GM23338 (cell line): Measurements from ENCODE around the gene VPS26C. TPM values are rescaled to one million over a fixed set of nuclear protein-coding genes. Genes with fewer than 3 reads are reported as not detected.

ENCODE experiments used
- ATAC-seq: fragments of 200-7000 bp; cut with Tn5 transposase; 3 replicates; pipeline ENCODE4 v1.9.1; 2020
- DNase-seq: peaks from one replicate; pipeline ENCODE4 v3.0.0-alpha.2; 2015; ENCODE audit warnings: low spot score
- H2AFZ ChIP-seq: fragments of 200-600 bp; sonication (generic); 2 replicates; pipeline ENCODE4 v1.8.0; 2016; ENCODE audit warnings: antibody characterized with exemption, mild to moderate bottlenecking, moderate library complexity
- H3F3A ChIP-seq: fragments of 200-600 bp; sonication (generic); replicated peaks from 2 replicates; pipeline ENCODE4 v1.8.0; 2017; ENCODE audit warnings: antibody characterized with exemption, mixed run types, low read depth
- H3K27ac ChIP-seq: fragments of 200-600 bp; sonication (generic); 2 replicates; pipeline ENCODE4 v1.6.1; 2016; ENCODE audit warnings: low read depth
- H3K27me3 ChIP-seq: fragments of 200-600 bp; sonication (generic); 2 replicates; pipeline ENCODE4 v1.8.0; 2016; ENCODE audit warnings: mild to moderate bottlenecking, mixed run types, moderate library complexity; ENCODE audit not compliant: insufficient read depth
- H3K36me3 ChIP-seq: fragments of 200-600 bp; sonication (generic); 2 replicates; pipeline ENCODE4 v1.8.0; 2016; ENCODE audit warnings: mild to moderate bottlenecking; ENCODE audit not compliant: insufficient read depth
- H3K4me1 ChIP-seq: fragments of 200-600 bp; sonication (generic); 2 replicates; pipeline ENCODE4 v1.8.0; 2016; ENCODE audit warnings: mild to moderate bottlenecking, moderate library complexity; ENCODE audit not compliant: insufficient read depth
- H3K4me2 ChIP-seq: fragments of 200-600 bp; sonication (generic); 2 replicates; pipeline ENCODE4 v1.7.1; 2017; ENCODE audit warnings: mixed run types
- H3K4me3 ChIP-seq: fragments of 200-600 bp; sonication (generic); 2 replicates; pipeline ENCODE4 v1.6.1; 2016; ENCODE audit warnings: mixed run types
- H3K79me2 ChIP-seq: fragments of 200-600 bp; sonication (generic); replicated peaks from 2 replicates; pipeline ENCODE4 v1.8.0; 2017; ENCODE audit warnings: mild to moderate bottlenecking; ENCODE audit not compliant: insufficient read depth
- H3K9me2 ChIP-seq: fragments of 200-600 bp; sonication (generic); 2 replicates; pipeline ENCODE4 v1.8.0; 2017; ENCODE audit not compliant: insufficient read depth
- H4K20me1 ChIP-seq: fragments of 200-600 bp; sonication (generic); replicated peaks from 2 replicates; pipeline ENCODE4 v1.8.0; 2017; ENCODE audit warnings: mild to moderate bottlenecking; ENCODE audit not compliant: insufficient read depth
- H3K27ac Mint-ChIP-seq: 2 replicates; pipeline ENCODE4 v1.8.0; 2020; ENCODE audit warnings: inconsistent platforms, mild to moderate bottlenecking, moderate library complexity, mixed read lengths
- H3K27me3 Mint-ChIP-seq: 3 replicates; pipeline ENCODE4 v1.8.0; 2022; ENCODE audit warnings: low read depth, mild to moderate bottlenecking, moderate library complexity, mixed read lengths, inconsistent platforms; ENCODE audit not compliant: insufficient read depth, poor library complexity
- H3K36me3 Mint-ChIP-seq: 3 replicates; pipeline ENCODE4 v1.8.0; 2021; ENCODE audit warnings: low read depth, mild to moderate bottlenecking, inconsistent platforms, moderate library complexity, mixed read lengths
- H3K4me1 Mint-ChIP-seq: 3 replicates; pipeline ENCODE4 v1.8.0; 2020; ENCODE audit warnings: mild to moderate bottlenecking, inconsistent platforms, mixed read lengths
- H3K4me3 Mint-ChIP-seq: 3 replicates; pipeline ENCODE4 v1.8.0; 2021; ENCODE audit warnings: moderate library complexity, mild to moderate bottlenecking, inconsistent platforms, mixed read lengths
- H3K9me3 Mint-ChIP-seq: 3 replicates; pipeline ENCODE4 v1.8.0; 2020; ENCODE audit warnings: moderate library complexity, mild to moderate bottlenecking, inconsistent platforms, mixed read lengths
- CREB1 ChIP-seq: fragments of 250-450 bp; sonication (Bioruptor Pico); IDR thresholded peaks from 2 replicates; pipeline ENCODE4 v1.5.0; 2020; ENCODE audit warnings: low read depth, mild to moderate bottlenecking, moderate library complexity
- CTCF ChIP-seq, 2 experiments: fragments of 200-600 bp in 1 of 2; sonication (generic) in 1 of 2; conservative IDR thresholded peaks; 2 replicates each; pipeline versions ENCODE4 v1.5.1 to v1.6.1; 2016 to 2017; ENCODE audit warnings: antibody characterized with exemption in 2 of 2, low read depth in 2 of 2, mild to moderate bottlenecking in 2 of 2, moderate library complexity in 1 of 2
- ETS1 ChIP-seq: IDR thresholded peaks from 2 replicates; pipeline ENCODE4 v1.6.1; 2016; ENCODE audit warnings: antibody characterized with exemption
- EZH2 ChIP-seq: fragments of 200-600 bp; sonication (generic); IDR thresholded peaks from one replicate; pipeline ENCODE4 v1.8.0; 2017; ENCODE audit warnings: antibody characterized with exemption, mild to moderate bottlenecking, low read depth; ENCODE audit not compliant: unreplicated experiment
- EZH2phosphoT487 ChIP-seq: fragments of 200-600 bp; sonication (generic); IDR thresholded peaks from one replicate; pipeline ENCODE4 v1.8.1; 2018; ENCODE audit warnings: antibody characterized with exemption; ENCODE audit not compliant: unreplicated experiment
- JUNB ChIP-seq: IDR thresholded peaks from one replicate; pipeline ENCODE4 v1.6.1; 2016; ENCODE audit warnings: antibody characterized with exemption; ENCODE audit not compliant: unreplicated experiment
- NANOG ChIP-seq: IDR thresholded peaks from 2 replicates; pipeline ENCODE4 v1.6.1; 2016; ENCODE audit warnings: antibody characterized with exemption, borderline replicate concordance
- POLR2AphosphoS5 ChIP-seq: IDR thresholded peaks from 2 replicates; pipeline ENCODE4 v1.6.1; 2016; ENCODE audit warnings: antibody characterized with exemption, low read depth
- REST ChIP-seq: IDR thresholded peaks from one replicate; pipeline ENCODE4 v1.6.1; 2018; ENCODE audit warnings: antibody characterized with exemption; ENCODE audit not compliant: unreplicated experiment
- STAT1 ChIP-seq: IDR thresholded peaks from one replicate; pipeline ENCODE4 v1.6.1; 2016; ENCODE audit warnings: antibody characterized with exemption; ENCODE audit not compliant: unreplicated experiment
- ZNF114 ChIP-seq: fragments of 250-450 bp; sonication (Bioruptor Pico); IDR thresholded peaks from 2 replicates; pipeline ENCODE4 v1.5.0; 2020; ENCODE audit warnings: mild to moderate bottlenecking, moderate library complexity
- ZNF331 ChIP-seq: fragments of 250-450 bp; sonication (Bioruptor Pico); IDR thresholded peaks from 2 replicates; pipeline ENCODE4 v1.5.0; 2020; ENCODE audit warnings: low read depth, mild to moderate bottlenecking, moderate library complexity
- ZNF462 ChIP-seq: fragments of 250-450 bp; sonication (Bioruptor Pico); IDR thresholded peaks from 2 replicates; pipeline ENCODE4 v1.5.0; 2020; ENCODE audit warnings: mild to moderate bottlenecking, moderate library complexity
- polyA plus RNA-seq: library from polyadenylated mRNA; unstranded; fragments of >200 nt; fragmentation: Nextera tagmentation; extraction: Ambion mirVana; gene quantifications from 2 replicates; pipeline ENCODE4 v1.2.1, GENCODE V29; 2016
- total RNA-seq: library from RNA; depleted of rRNA; stranded (reverse); fragments of >200 nt; shearing (Covaris generic); gene quantifications from 2 replicates; pipeline ENCODE4 v1.2.3, GENCODE V29; 2014

The VPS26C gene
- total and polyA plus RNA-seq, 2 experiments from 2014 or later = 45.1 to 91.2 TPM

- no peaks in the 10 kb centered on the region for H3K36me3 ChIP-seq
- H3K9me3 Mint-ChIP-seq = no peaks in the 10 kb centered on the region
- no peak for ATAC-seq
- no peaks in the 10 kb centered on the region for H3K27me3 ChIP-seq
- peaks cover 2% of the 10 kb centered on the region for H3K27me3 Mint-ChIP-seq
- H2AFZ ChIP-seq = no peak overlapping the region
- H3K4me2 ChIP-seq = no peak overlapping the region
- DNase-seq = no peak
- no peak overlapping the region for H3K27ac ChIP-seq
- H3K4me1 Mint-ChIP-seq = peaks cover 13% of the 10 kb centered on the region
- H3K4me1 ChIP-seq = peaks cover 14% of the 10 kb centered on the region
- no peak overlapping the region for H3K4me3 Mint-ChIP-seq
- H3K4me3 ChIP-seq = no peak overlapping the region
- H3K27ac Mint-ChIP-seq = no peak overlapping the region; the same call in 1 of the 2 replicates
- H3K9me2 ChIP-seq = no peaks in the 10 kb centered on the region
- no peaks in the 10 kb centered on the region for H3K79me2 ChIP-seq
- no peaks in the 10 kb centered on the region; the same call in 2 of the 3 replicates for H3K36me3 Mint-ChIP-seq
- TF ChIP-seq EZH2phosphoT487 (no peak), ETS1 (no peak), CTCF (conservative IDR thresholded peaks at IDR 0.05; ENCODE audit: low read depth in 2 of 2) (no peak), REST (no peak), EZH2 (no peak), NANOG (no peak), CREB1 (CRISPR knock-in tag) (no peak), ZNF462 (CRISPR knock-in tag) (no peak), STAT1 (no peak), JUNB (no peak), ZNF114 (CRISPR knock-in tag) (no peak), ZNF331 (no peak), POLR2AphosphoS5 (no peak)
- H3F3A ChIP-seq = no peaks in the 10 kb centered on the region
- H4K20me1 ChIP-seq = no peaks in the 10 kb centered on the region
Measured at GRCh38 chr21:37199057-37199924, 67.8 kb downstream of the VPS26C start.
